HG02970 (cell line): ENCODE results near the gene FRMD4A.

Experiments
- ATAC-seq: cut with Tn5 transposase; IDR thresholded peaks from one replicate; pipeline ENCODE4 v1.9.1; 2021; ENCODE audit warnings: mild to moderate bottlenecking, moderate library complexity, moderate number of reproducible peaks; ENCODE audit not compliant: unreplicated experiment, low FRiP score

The FRMD4A gene

DNA sequence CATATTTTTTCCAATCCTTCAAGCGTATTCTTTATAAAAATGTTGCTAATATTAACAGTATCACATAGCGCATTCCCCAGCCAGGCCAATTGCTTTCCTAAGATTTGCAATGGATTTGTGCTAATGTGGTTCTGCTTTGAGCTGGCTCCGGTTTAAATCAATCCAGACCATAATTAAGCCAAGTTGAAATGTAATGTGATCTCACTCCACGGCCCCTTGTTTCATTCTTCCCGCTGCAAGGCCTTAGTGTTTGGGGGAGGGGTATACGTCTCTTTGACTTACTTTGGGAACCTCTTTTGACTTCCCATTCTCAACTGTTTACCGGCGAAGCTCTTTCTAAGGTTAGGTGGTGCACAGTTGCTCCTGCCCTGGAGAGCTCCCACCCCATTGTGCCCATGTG is 657.6 kb downstream of the FRMD4A start:
- ATAC-seq, result no peak

DNA sequence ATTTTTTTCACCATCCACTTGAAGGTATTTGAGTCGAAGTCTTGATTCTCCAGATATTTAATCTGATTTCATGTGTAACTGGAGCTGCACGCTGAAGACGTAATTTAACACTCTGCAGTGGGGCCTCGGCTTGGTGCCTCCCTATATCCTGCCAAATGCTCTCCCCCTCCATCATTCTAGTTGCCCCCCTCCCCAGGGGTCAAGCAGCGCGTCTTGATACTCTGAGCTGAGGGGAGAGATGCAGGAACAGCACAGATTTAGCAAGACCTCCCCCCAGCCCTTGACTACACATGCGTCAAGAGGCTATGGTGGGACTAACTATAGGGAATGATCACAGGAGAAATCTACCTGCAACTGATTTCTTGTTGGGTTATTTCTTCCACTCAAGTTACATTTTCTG is 658.2 kb downstream of the FRMD4A start:
- no peak for ATAC-seq

DNA sequence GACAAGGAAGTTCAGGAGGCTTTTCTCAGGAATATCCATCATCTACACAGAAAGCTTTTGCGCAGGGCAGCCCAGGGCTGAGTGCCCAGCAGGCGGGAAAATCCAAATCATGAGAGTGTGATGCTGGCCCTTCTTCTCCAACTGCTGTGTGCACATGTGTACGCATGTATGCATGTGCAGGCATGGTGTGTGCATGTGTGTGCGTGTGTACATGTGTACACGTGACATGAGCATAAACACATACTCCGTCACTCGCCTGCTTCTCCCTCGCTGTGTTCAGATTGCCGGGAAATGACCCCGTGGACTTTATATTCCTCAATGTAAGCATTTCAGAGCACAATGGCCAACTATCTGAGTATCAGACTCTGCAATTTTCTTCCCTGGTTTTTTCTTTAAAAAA is 658.8 kb downstream of the FRMD4A start:
- ATAC-seq, result no peak

DNA sequence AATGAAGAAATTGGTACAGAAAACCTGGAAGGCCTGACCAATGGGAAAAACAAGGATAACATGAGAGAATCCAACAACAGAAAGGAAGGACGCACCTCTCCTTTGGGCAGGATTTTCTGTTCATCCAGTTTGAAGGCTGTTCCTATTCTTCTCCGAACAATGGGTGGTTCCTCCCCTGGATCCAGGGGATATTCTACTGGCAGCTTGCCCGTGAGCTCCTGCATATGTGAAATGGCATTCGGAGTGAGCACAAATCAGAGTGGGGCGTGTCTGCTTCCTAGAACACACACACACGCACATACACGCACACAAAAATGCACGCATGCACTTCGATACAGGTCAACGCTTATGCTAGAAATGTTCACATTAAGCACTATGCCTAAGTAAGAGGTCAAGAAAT is 660.4 kb downstream of the FRMD4A start:
- no peak for ATAC-seq

DNA sequence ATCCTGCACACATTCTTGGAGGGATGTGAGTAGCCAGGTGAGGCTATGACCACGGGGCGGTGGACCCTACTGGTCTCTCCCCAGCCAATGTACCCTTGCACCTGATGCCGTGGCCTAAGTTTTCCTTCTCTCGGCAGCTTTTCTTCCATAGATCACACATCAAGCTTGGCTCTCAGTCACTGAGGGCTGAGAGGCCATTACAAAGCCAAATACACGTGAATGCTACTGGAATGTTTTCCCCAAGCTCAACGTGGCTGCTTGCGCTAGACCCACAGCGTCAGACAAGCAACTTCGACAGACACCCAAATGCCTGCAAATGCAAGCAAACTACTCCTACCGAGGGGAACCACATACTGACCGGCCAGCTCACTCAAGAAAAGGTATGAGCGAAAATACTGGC is 660.8 kb downstream of the FRMD4A start:
- no peak for ATAC-seq

DNA sequence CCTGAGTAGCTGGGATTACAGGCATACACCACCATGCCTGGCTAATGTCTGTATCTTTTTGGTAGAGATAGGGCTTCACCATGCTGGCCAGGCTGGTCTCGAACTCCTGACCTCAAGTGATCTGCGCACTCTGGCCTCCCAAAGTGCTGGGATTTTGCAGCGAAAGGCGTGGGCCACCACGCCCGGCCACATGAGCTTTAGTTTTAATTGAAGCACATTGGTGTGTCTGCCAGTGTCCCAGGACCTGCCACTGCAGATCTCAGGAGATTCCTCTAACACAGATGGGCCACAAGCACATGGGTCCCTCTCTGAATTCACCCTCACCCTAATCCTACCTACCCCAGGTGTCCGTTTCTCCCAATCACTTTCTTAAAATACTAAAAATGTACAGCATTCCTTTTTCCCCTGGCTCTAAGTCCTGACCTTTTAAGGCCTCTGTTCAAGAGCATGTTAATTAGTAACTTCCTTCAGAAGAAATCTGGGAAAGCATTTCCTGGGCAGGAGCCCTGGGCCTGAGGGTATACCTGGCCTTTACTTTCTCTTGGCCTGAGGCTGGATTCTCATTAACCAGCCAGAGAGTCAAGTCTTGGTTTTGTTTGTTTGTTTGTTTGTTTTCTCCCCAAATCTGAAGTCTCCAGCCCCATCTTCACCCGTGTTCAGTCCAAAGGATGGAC is 661.4 kb downstream of the FRMD4A start:
- no peak for ATAC-seq

DNA sequence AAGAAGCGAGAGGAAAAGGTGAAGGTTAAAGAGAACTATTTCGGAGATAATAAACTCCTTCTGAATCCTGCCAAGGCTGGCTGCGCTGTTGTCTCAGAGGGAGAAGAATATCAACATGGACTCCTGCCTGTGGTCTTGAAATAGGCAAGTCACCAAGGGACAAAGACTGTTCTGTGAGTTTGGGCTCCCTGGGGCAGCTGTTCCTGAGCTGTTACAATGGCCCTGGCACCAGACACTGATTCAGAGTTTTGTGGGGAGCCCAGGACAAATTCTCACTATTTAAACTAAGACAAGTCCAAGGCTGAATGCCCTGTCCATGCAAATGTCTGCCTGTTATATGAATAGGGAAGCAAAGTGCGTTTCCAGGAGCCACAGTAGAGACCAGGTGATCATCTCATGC is 662.6 kb downstream of the FRMD4A start:
- ATAC-seq, result no peak

DNA sequence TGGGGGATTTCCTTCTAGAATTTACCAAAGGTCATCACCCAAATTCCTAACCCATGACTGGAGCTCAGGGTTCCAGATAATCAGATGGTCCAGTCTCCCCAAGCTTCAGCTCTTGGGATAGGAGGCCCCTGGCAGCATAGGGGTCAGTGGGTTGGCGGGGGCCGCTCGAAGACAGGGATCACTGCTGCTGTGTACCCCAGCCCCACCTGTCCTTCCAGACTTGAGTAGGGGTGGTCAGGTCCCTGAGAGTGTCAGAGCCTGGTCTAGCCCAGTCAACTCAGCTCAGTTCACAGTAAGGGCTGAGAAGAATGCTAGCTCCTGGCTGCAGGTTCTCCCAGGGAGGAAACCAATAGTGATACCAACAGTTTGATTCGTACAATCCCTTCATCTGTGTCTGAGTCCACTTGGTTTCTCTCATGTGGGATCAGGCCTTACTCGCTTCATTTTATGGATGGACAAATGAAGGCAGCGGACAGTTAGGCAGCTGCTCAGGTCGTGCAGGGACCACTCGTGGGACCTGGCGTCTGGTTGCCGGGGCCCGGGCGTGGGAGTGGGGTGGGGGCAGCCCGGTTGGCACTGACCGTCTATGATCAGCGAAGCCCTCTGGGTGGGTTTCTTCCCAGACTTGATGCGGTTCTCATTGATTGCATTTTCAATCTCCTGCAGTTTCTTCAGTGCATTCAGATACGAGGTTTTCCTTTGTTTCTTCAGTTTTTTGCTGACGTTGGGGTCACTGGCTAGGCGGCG is 665.0 kb downstream of the FRMD4A start:
- ATAC-seq, result no peak

DNA sequence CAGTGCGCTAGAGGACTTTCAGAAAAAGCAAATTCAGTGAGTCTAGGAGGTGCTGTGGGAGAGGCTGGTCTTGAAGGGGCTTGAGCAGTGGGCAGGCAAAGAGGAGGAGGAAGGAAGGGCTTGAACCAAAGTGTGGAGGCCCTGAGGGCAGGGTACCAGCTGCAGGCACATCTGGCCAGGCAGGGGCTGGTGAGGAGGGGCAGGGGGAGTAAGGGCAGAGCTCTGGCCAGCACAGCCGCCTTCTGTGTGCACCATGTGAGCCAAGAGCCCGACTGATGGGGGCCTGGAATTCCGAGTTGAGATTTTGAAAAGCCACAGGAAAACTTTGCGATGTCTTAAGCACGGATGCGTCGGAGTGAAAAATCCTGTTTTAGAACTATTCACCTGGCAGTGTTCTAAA is 669.5 kb downstream of the FRMD4A start:
- no peak for ATAC-seq

DNA sequence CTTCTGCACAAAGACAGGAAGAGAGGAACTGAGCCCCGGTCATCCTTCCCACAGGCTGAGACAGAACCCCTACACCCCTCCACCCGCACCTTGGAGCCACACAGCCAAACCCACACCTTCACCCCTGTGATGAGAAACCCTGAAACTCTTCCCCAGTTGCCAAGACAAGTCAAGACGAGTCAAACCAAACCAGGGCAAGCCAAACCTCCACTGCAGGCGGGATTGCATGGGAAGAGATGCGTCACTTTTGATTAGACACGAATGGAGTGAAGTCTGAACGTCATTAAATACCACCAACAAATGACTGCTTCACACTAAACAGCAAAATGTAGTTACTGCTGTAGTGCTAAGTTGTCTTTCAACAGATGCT is 670.2 kb downstream of the FRMD4A start:
- ATAC-seq, result no peak

DNA sequence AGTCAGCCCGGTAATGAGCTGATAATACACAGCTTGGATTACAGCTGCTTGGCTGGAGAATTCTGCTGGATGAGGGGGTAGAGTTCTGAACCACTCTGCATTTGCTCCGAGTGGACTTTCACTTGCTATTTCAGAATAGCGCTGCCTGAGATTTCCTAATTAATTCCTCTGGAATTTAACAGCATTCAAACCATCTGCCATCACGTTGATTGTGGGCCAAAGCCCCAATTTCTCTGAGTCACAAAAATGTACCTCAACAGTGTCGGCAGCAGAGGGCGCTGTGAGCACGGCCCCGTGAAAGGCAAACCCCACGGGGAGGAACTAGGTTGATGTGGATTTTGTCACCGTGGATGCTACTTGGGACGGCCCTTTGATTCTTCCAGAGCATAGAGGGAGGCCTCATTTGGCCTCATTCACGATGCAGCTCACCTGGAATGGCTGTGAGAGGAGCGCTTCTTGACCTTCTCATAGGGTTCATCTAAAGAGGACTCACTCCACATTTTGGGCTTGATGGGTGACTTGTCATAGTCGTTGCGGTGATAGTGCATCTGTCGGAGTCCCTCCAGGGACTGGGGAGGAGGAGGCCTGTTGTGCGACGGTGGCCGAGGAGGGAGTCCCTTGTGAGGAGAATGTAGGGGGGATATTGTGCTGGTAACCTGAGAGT is 670.7 kb downstream of the FRMD4A start:
- ATAC-seq, result no peak

DNA sequence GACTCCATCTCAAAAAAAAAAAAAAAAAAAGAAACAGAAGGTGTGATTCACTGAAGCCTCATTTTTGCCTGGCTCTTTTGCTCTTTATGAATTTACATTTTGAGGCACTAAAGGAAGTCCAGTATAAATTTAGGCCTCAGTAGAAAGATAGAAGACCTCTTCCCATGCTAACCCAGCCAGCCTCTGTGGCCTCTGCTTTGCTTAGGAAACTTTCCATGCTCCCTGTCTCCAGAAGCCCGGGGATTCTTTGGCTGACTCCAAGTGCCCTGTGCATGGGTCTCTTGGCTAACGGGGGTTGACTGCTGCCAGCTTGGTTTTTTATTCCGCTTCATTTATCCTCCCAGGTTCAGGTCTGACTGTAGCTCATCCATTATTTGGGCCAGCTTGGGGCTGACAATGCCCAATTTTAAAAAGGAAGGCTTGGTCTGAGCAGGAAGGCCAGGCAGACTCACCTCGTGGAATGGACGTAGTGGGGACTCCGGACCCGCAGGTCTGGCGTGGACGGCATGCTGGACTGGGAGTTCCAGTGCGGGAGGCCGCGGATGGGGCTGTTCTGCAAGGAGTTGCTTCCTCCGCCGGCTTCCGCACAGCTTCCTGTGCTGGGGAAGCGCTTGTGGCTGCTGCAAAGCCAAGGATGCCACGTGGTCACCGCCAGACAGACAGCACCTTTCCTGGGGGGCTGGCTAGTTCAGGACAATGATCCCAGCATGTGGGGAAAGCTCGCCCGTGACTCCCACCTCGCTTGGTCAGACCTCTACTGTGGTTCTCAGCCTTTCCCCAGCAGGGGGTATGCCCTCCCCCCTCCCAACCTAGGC is 671.6 kb downstream of the FRMD4A start:
- no peak for ATAC-seq

DNA sequence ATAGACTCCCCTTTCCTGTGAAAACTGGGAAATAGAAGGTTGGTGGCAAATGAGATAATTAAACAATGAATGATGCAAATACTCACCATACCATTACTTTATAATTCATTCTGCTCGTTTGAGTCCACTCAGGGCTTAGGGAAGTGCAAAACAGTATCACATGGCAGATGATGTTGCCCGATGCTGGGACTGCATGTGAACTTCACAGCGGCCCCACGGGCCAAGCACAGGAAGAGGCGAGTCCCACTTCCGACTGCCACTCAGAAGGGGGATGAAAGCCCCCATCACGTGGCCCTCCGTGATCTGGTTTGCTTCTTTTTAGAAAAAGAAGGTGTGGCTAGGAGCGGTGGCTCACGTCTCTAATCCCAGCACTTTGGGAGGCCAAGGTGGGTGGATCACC is 672.5 kb downstream of the FRMD4A start:
- no peak for ATAC-seq

DNA sequence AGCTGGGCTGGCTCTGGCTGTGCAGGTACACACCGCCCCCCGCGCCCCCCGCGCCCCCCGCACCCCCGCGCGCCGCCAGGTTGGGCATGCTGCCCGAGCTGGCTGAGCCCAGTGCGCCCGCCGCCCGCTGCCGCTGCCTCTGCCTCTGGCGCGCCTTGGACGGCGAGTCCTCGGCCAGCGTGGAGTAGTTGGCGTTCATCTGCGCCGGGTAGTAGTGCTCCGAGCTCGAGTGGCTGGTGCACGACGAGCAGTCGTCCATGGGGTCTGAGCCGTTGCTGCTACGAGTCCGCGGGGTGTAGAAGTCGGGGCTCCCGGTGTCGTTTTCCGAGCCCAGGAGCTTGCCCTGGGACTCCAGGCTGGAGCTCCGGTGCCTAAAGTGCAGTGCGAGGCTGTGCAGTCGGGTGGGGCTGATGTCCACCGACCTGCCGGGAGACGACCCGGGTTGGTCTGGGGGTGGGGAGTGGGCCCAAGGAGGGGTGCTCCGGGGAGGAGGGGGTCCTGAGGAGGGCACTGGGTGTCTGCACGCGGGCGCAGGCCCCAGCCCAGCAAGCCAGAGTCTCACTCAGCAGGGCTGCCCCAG is 673.5 kb downstream of the FRMD4A start:
- ATAC-seq, result no peak

DNA sequence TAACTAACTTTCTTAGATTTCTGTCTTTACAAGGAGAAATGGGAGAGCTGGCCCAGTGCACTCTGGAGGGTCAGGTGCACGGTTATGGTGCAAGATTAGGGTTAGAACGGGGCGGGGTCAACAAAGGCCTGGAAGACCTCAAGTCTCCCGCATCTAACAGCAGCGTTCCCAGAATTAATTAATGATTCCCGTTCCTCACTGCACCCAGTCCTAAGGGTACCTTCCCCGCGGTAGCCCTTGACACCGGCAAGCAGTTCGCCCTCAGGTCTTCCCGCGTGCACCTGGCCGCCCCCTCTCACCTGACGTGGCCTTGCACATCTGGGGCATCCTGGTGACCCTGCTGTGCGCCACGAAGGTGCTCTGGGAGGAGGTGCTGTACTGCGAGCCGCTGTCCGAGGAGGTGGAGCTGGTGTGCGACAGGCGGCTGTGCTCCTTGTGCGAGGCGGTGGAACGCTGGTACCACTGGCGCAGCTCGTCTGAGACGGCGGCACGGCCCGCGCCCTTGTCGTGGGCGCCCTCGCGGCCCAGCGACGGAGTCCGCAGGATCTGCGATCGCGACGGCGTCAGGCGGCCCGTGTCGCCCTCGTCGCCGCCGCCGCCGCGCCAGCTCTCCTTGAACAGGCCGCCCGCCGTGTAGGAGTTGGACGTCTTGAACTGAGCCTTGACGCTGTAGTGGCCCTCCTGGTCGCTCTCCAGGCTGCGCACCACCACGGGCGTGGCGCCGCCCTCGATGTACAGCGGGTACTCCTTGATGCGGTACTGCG is 674.2 kb downstream of the FRMD4A start:
- no peak for ATAC-seq

DNA sequence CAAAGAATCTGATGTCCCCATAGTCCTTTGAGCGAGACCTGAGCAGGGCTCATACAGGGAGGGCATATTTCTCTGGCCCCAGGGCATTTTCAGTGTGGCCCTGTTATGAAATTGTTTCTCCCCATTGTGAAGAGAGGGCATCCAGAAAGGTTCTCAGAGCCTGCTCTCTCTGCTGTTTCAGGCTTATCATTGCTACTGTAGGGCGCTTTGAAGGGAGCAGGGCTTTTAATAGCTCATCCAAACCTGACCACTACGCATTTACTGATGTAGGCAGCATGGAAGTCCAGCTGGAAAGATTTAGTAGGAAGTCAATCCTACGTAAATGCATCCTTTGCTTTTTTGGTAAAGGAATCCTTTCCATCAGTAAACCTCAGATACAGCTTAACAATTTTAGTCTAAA is 675.9 kb downstream of the FRMD4A start:
- no peak for ATAC-seq

DNA sequence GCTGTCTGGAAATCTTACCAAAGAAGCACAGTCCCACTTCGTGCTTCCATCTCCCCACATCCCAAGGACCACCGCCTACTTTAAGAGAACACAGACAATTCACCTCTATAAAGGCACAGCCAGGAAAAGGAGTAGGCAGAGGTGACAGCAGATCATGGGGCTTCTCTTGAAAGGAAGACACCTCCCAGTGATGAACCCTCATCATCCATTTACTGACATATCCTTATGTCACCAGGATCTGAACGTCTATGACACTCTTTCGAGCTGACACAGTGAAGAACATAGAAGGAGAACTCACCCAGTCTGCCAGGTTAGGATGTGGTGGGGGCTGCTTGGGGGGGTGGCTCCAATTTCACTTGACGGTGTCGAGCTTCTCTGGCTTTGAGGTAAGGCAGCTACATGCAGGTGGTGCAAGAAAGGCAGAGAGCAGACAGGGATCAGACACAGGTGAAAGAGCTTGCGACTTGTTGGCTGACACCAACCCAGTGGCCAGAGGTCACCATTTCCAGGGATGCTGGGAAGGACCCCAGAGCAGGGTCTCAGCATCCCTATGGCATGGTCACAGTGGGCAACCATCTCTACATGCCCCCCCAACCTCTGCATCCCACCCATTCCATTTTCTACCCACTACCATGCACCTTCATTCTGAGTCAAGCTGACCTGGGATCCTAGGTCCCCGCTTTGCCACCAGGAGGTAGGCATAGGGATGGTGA is 676.5 kb downstream of the FRMD4A start:
- no peak for ATAC-seq

DNA sequence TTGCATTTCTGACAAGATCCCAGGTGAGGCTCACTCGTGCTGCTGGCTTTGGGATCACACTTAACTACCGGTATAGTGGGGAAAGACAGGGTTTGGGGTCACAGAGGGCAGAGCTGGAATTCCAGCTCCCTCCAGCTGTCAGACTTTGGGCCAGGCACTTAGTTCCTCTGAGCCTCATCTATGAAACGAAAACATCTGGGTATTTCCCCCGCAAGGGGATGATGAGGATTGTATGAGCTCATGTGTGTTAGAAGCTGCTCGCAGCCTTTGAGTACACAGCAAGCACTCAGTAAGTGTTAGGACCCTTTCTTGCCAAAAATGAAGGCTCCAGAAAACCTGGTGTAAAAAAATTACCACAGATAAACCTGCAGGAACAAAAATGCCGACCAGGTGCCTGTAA is 677.9 kb downstream of the FRMD4A start:
- ATAC-seq, result no peak

DNA sequence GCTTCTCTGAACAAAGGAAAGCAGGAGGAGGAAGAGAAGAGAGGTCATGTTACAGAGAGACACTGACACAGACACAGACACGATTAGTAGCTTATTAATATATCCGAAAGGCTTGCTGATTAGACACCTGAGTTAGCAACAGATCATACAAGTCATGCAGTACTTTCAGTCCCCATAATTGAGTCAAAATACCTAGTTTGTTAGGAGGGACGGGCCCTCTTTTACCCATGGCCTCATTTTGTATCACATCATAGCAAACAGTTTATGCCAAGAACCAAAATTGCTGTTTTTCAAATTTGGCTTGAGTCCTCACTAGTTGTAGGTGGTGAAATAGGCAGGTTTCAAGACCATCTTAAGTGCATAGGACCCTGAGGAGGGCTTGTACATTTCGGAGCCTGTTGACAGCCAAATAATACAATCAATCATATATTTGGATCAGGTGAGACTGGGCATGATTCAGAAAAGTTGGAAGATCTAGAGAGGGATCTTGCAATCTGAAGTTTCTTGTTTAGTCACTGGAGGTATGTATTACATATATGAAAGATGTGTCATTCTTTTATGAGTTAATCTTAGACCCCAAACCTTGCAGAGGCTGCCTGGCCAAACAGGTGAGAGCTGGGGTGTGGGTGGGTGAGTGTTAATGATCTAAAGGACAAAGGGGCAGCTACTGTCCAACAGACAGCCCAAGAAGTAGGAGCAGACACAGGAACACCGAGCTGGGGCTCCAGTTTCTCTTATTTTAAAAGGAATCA is 678.6 kb downstream of the FRMD4A start:
- no peak for ATAC-seq
